Non-pigmented ciliary epithelial cell (primary cell): ENCODE measurements around the gene WDFY2.
"Not testable (repeated sequence)": the region's sequence is repeated elsewhere in the genome, so short reads cannot be mapped to it uniquely, and the experiment has no call there.

ENCODE experiments used
- DNase-seq: peaks from one replicate; pipeline ENCODE4 v3.0.0-alpha.2; 2010; ENCODE audit warnings: low read depth

Gene WDFY2

GRCh38 chr13:51583875-51584730, at the start of gene WDFY2:
Gene WDFY2 (plus strand): TSS chr13:51584462. CDS start chr13:51584688, 226 bp downstream.
- DNase-seq = peak; percentile 99

- DNase-seq = no peak
These were observed 45.6 kb upstream of the WDFY2 start for GRCh38 chr13:51538591-51539179.

- DNase-seq = no peak
These were observed 44.4 kb upstream of the WDFY2 start for GRCh38 chr13:51539887-51540286.

- no peak for DNase-seq
These were observed 43.2 kb upstream of the WDFY2 start for GRCh38 chr13:51541037-51541436.

- no peak for DNase-seq
These were observed 42.4 kb upstream of the WDFY2 start for GRCh38 chr13:51541809-51542258.

- DNase-seq = no peak
These were observed 41.7 kb upstream of the WDFY2 start for GRCh38 chr13:51542346-51543242.

- DNase-seq = not testable (repeated sequence)
These were observed 38.8 kb upstream of the WDFY2 start for GRCh38 chr13:51545446-51545845.

GRCh38 chr13:51547425-51548176, 36.7 kb upstream of the WDFY2 start:
- no peak for DNase-seq

- DNase-seq = no peak
These were observed 35.2 kb upstream of the WDFY2 start for GRCh38 chr13:51549050-51549449.

GRCh38 chr13:51549593-51549992, 34.7 kb upstream of the WDFY2 start:
- no peak for DNase-seq

- DNase-seq = no peak
These were observed 34.1 kb upstream of the WDFY2 start for GRCh38 chr13:51550151-51550550.

- DNase-seq = no peak
These were observed 32.8 kb upstream of the WDFY2 start for GRCh38 chr13:51551416-51551815.

- no peak for DNase-seq
These were observed 32.2 kb upstream of the WDFY2 start for GRCh38 chr13:51552027-51552426.

- no peak for DNase-seq
These were observed 30.7 kb upstream of the WDFY2 start for GRCh38 chr13:51553531-51553930.

GRCh38 chr13:51556740-51557139, 27.5 kb upstream of the WDFY2 start:
- DNase-seq = no peak

- DNase-seq = no peak
These were observed 26.8 kb upstream of the WDFY2 start for GRCh38 chr13:51557438-51557837.

- peak; percentile 77 for DNase-seq
These were observed 26.2 kb upstream of the WDFY2 start for GRCh38 chr13:51557875-51558612.

- no peak for DNase-seq
These were observed 24.1 kb upstream of the WDFY2 start for GRCh38 chr13:51559946-51560735.

GRCh38 chr13:51562011-51562671, 22.1 kb upstream of the WDFY2 start:
- DNase-seq = no peak

GRCh38 chr13:51564252-51564651, 20.0 kb upstream of the WDFY2 start:
- no peak for DNase-seq
